Mesothelial cell of epicardium (in vitro differentiated cells): ENCODE results near the gene GSTO1. TPM values are rescaled to one million over a fixed set of nuclear protein-coding genes. Genes with fewer than 3 reads are reported as not detected.

ENCODE experiments used
- DNase-seq, 2 experiments: peaks; one replicate each; pipeline ENCODE4 v3.0.0; 2021; ENCODE audit warnings: low spot score in 2 of 2; ENCODE audit not compliant: unreplicated experiment in 2 of 2
- H3K27ac Mint-ChIP-seq: 2 replicates; pipeline ENCODE4 v1.8.0; 2021; ENCODE audit warnings: mixed read lengths
- H3K27me3 Mint-ChIP-seq: 2 replicates; pipeline ENCODE4 v1.8.0; 2021; ENCODE audit warnings: low read depth, mixed read lengths
- H3K36me3 Mint-ChIP-seq: 2 replicates; pipeline ENCODE4 v1.8.0; 2021; ENCODE audit warnings: mixed read lengths
- H3K4me1 Mint-ChIP-seq: 2 replicates; pipeline ENCODE4 v1.8.0; 2021; ENCODE audit warnings: mixed read lengths
- H3K4me3 Mint-ChIP-seq: 2 replicates; pipeline ENCODE4 v1.8.0; 2021; ENCODE audit warnings: mild to moderate bottlenecking, moderate library complexity, mixed read lengths
- H3K9me3 Mint-ChIP-seq: 2 replicates; pipeline ENCODE4 v1.8.0; 2021; ENCODE audit warnings: mixed read lengths
- microRNA-seq: library from miRNA; unstranded; fragments of <30 nt; microRNA quantifications from one replicate; pipeline ENCODE4 v1.2.0, GENCODE V29; 2021; ENCODE audit warnings: inconsistent platforms, mixed read lengths
- total RNA-seq: library from RNA; stranded (reverse); gene quantifications from 3 replicates; pipeline ENCODE4 v1.2.1, GENCODE V29; 2021
- TF ChIP-seq, protein P1 (sequence below): fragments of 200-600 bp; sonication (generic); IDR thresholded peaks from one replicate; pipeline ENCODE4 v1.5.0; 2021; ENCODE audit warnings: antibody characterized with exemption; ENCODE audit not compliant: unreplicated experiment

The GSTO1 gene
- total RNA-seq, 1 donor from 2014 or later, result 65.2 TPM

GRCh38 chr10:104316321-104317099 lies 61.8 kb downstream of the GSTO1 start:
- TF ChIP-seq, protein P1, sequence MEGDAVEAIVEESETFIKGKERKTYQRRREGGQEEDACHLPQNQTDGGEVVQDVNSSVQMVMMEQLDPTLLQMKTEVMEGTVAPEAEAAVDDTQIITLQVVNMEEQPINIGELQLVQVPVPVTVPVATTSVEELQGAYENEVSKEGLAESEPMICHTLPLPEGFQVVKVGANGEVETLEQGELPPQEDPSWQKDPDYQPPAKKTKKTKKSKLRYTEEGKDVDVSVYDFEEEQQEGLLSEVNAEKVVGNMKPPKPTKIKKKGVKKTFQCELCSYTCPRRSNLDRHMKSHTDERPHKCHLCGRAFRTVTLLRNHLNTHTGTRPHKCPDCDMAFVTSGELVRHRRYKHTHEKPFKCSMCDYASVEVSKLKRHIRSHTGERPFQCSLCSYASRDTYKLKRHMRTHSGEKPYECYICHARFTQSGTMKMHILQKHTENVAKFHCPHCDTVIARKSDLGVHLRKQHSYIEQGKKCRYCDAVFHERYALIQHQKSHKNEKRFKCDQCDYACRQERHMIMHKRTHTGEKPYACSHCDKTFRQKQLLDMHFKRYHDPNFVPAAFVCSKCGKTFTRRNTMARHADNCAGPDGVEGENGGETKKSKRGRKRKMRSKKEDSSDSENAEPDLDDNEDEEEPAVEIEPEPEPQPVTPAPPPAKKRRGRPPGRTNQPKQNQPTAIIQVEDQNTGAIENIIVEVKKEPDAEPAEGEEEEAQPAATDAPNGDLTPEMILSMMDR, result no peak
- Mint-ChIP-seq H3K27me3 (no peaks in the 10 kb centered on the region), H3K27ac (peak overlapping the region; percentile 72), H3K36me3 (peaks cover 28% of the 10 kb centered on the region), H3K4me3 (no peak overlapping the region), H3K9me3 (no peaks in the 10 kb centered on the region), H3K4me1 (peaks cover 19% of the 10 kb centered on the region)
- no peak for DNase-seq

Small RNA genes within 50 kb of the gene (microRNA-seq; reads per million reads assigned to microRNA genes)
- gene MIR4482 (2.3 reads per million), gene MIR609 (not detected)

Other genes starting within 250 kb of the GSTO1 start
- 3.6 to 4.4 TPM (median 4.2 TPM) in 3 replicates for gene COL17A1, start 169.0 kb upstream of the GSTO1 start, total RNA-seq
- gene SFR1, start 132.7 kb upstream of the GSTO1 start, total RNA-seq, result 6.4 to 7.5 TPM (median 7.3 TPM) in 3 replicates
- gene CFAP43, start 22.5 kb upstream of the GSTO1 start, total RNA-seq, result 1.0 to 2.1 TPM (median 1.9 TPM) in 3 replicates
- 11.7 to 13.5 TPM (median 12.7 TPM) in 3 replicates for gene GSTO2, start 14.3 kb downstream of the GSTO1 start, total RNA-seq
- gene ITPRIP, start 83.6 kb downstream of the GSTO1 start, total RNA-seq, result 23.3 to 24.5 TPM (median 23.6 TPM) in 3 replicates
- 0.58 to 1.4 TPM (median 1.1 TPM) in 3 replicates for gene CFAP58, start 98.9 kb downstream of the GSTO1 start, total RNA-seq